K562 (cell line): ENCODE measurements around the gene GRIN1. TPM values are rescaled to one million over a fixed set of nuclear protein-coding genes. Genes with fewer than 3 reads are reported as not detected.

Source experiments
- ATAC-seq: fragments of 200-7000 bp; cut with Tn5 transposase; 3 replicates; pipeline ENCODE4 v1.9.1; 2020; ENCODE audit warnings: moderate library complexity
- BruUV-seq: library from RNA; stranded (reverse); fragments of 400-500 nt; replicated peaks from 2 replicates; lab custom pipeline; 2021; lab: Mats Ljungman, UMichigan
- CTCF ChIA-PET: fragments of 300-600 bp; formaldehyde crosslinking; extraction: SDS; loops from one replicate; lab custom pipeline; 2021; ENCODE audit warnings: low intra/inter-chr PET ratio; lab: Yijun Ruan, JAX
- POLR2A ChIA-PET: fragments of 300-600, 350-650 bp; sonication (Branson Sonifier 250); formaldehyde crosslinking; extraction: SDS; loops from one replicate; lab custom pipeline; 2021; ENCODE audit warnings: antibody characterized with exemption, inconsistent platforms; lab: Yijun Ruan, JAX
- DNase-seq, 4 experiments: peaks; one replicate each; pipeline versions ENCODE4 v3.0.0 to v3.0.0-alpha.2; 2011 to 2018; ENCODE audit warnings: low spot score in 3 of 4, mixed read lengths in 3 of 4; ENCODE audit errors: extremely low read depth in 1 of 4
- FAIRE-seq: peaks from 2 replicates; lab custom pipeline; 2011; peaks lifted over from hg19 to GRCh38; lab: Jason Lieb, UNC
- H2AFZ ChIP-seq: 2 replicates; pipeline ENCODE4 v1.6.0; 2011; ENCODE audit warnings: low read depth, low read length, control low read depth, inconsistent platforms
- H3K27ac ChIP-seq: fragments of 200-600 bp; 3 replicates; pipeline ENCODE4 v1.8.0; 2011; ENCODE audit warnings: low read depth, mild to moderate bottlenecking, control low read depth, inconsistent platforms, low read length, moderate library complexity, mixed read lengths; ENCODE audit errors: extremely low read depth
- H3K27me3 ChIP-seq, 2 experiments: fragments of 300-600 bp in 1 of 2; 2 replicates in 1 of 2; 3 replicates in 1 of 2; pipeline versions ENCODE4 v1.6.0 to v1.8.0; 2011; ENCODE audit warnings: inconsistent platforms in 2 of 2, low read length in 2 of 2, mild to moderate bottlenecking in 1 of 2, mixed read lengths in 1 of 2, moderate library complexity in 1 of 2; ENCODE audit not compliant: control insufficient read depth in 2 of 2, insufficient read depth in 2 of 2
- H3K36me3 ChIP-seq: fragments of 300-600 bp; 3 replicates; pipeline ENCODE4 v1.8.0; 2011; ENCODE audit warnings: mild to moderate bottlenecking, low read length, inconsistent platforms; ENCODE audit not compliant: control insufficient read depth, insufficient read depth
- H3K4me1 ChIP-seq, 2 experiments: fragments of 200-600 bp in 1 of 2; replicated peaks in 1 of 2; 2 replicates in 1 of 2; 3 replicates in 1 of 2; pipeline versions ENCODE4 v1.5.1 to v1.8.0; 2011; ENCODE audit warnings: inconsistent platforms in 2 of 2, low read length in 2 of 2, mild to moderate bottlenecking in 1 of 2, mixed read lengths in 1 of 2, moderate library complexity in 1 of 2; ENCODE audit not compliant: control insufficient read depth in 2 of 2, insufficient read depth in 2 of 2
- H3K4me2 ChIP-seq: 2 replicates; pipeline ENCODE4 v1.6.1; 2011; ENCODE audit warnings: low read length, control low read depth, inconsistent platforms, mixed read lengths; ENCODE audit not compliant: insufficient read depth
- H3K4me3 ChIP-seq: fragments of 200-600 bp; sonication (generic), shearing (Covaris generic); 2 replicates; pipeline ENCODE4 v1.5.1; 2016; ENCODE audit warnings: control low read depth, inconsistent platforms
- H3K79me2 ChIP-seq: fragments of 200-600 bp; 3 replicates; pipeline ENCODE4 v1.8.0; 2011; ENCODE audit warnings: low read length, inconsistent platforms; ENCODE audit not compliant: control insufficient read depth, insufficient read depth
- H3K9ac ChIP-seq, 2 experiments: 2 replicates each; pipeline versions ENCODE4 v1.6.0 to v1.6.1; 2011; ENCODE audit warnings: low read depth in 2 of 2, low read length in 2 of 2, control low read depth in 1 of 2, inconsistent platforms in 1 of 2, mild to moderate bottlenecking in 1 of 2, mixed read lengths in 1 of 2; ENCODE audit not compliant: insufficient read depth in 1 of 2
- H3K9me1 ChIP-seq: one replicate; pipeline ENCODE4 v1.6.0; 2011; ENCODE audit warnings: inconsistent platforms, mild to moderate bottlenecking, low read length, moderate library complexity; ENCODE audit not compliant: control insufficient read depth, insufficient read depth
- H3K9me3 ChIP-seq: replicated peaks from 2 replicates; pipeline ENCODE4 v1.5.1; 2011; ENCODE audit warnings: low read depth, low read length, inconsistent platforms; ENCODE audit not compliant: control insufficient read depth, insufficient read depth
- H4K20me1 ChIP-seq: replicated peaks from 2 replicates; pipeline ENCODE4 v1.6.1; 2011; ENCODE audit warnings: low read length, inconsistent platforms, mixed read lengths; ENCODE audit not compliant: control insufficient read depth, insufficient read depth
- DACH1 ChIP-seq: fragments of 450-650 bp; IDR thresholded peaks from 2 replicates; pipeline ENCODE4 v1.6.1; 2018; ENCODE audit not compliant: partially characterized antibody
- ESRRA ChIP-seq: fragments of 450-650 bp; IDR thresholded peaks from 2 replicates; pipeline ENCODE4 v1.6.1; 2014; ENCODE audit warnings: low read depth, mild to moderate bottlenecking, moderate library complexity, borderline replicate concordance
- ILF3 ChIP-seq: fragments of 450-650 bp; IDR thresholded peaks from 2 replicates; pipeline ENCODE4 v1.6.1; 2018; ENCODE audit warnings: antibody characterized with exemption, mild to moderate bottlenecking, moderate library complexity, borderline replicate concordance
- MCM5 ChIP-seq: fragments of 450-650 bp; IDR thresholded peaks from 2 replicates; pipeline ENCODE4 v1.6.1; 2016; ENCODE audit warnings: low read depth
- NONO ChIP-seq, 2 experiments: fragments of 200-400 bp in 1 of 2; fragments of 450-650 bp in 1 of 2; formaldehyde crosslinking in 1 of 2; IDR thresholded peaks; 2 replicates each; pipeline ENCODE4 v1.6.1; 2017; ENCODE audit warnings: low read depth in 2 of 2, mild to moderate bottlenecking in 2 of 2, moderate library complexity in 2 of 2, low read length in 1 of 2
- RBFOX2 ChIP-seq: fragments of 200-400 bp; formaldehyde crosslinking; IDR thresholded peaks from 2 replicates; pipeline ENCODE4 v1.6.1; 2017; ENCODE audit warnings: low read depth, mild to moderate bottlenecking, low read length, moderate library complexity
- RCOR1 ChIP-seq, 2 experiments: IDR thresholded peaks; 2 replicates each; pipeline ENCODE4 v1.6.1; 2012; ENCODE audit warnings: low read depth in 2 of 2, low read length in 2 of 2, borderline replicate concordance in 1 of 2, improper control_type of control experiment in 1 of 2
- USF2 ChIP-seq: sonication (generic); formaldehyde crosslinking; IDR thresholded peaks from 2 replicates; pipeline ENCODE4 v1.5.0; 2020; ENCODE audit warnings: missing genetic modification reagents
- ZNF639 ChIP-seq, 2 experiments: fragments of 200-800 bp in 1 of 2; sonication (Bioruptor generic) in 1 of 2; sonication (generic) in 1 of 2; formaldehyde crosslinking in 1 of 2; IDR thresholded peaks in 1 of 2; conservative IDR thresholded peaks in 1 of 2; 2 replicates each; pipeline versions ENCODE4 v1.5.0 to v1.6.1; 2016 to 2020; ENCODE audit warnings: missing compliant biosample characterization in 1 of 2, missing genetic modification characterization in 1 of 2, missing genetic modification reagents in 1 of 2
- WGBS: fragments of 100-300 bp; shearing (Covaris generic); methylation state at CpG from one replicate; pipeline ENCODE4 v1.1.6; 2016; ENCODE audit warnings: low coverage, mixed read lengths; ENCODE audit not compliant: insufficient coverage; ENCODE audit errors: missing lambda C conversion rate; 5-methylcytosine and 5-hydroxymethylcytosine counted together
- in situ Hi-C: fragments of 300-500 bp; cut with MboI; formaldehyde crosslinking; loops from 4 replicates; pipeline ENCODE4 v1.15.0; 2018; ENCODE audit warnings: inconsistent platforms, mixed read lengths
- intact Hi-C: fragments of 100-400 bp; cut with micrococcal nuclease; formaldehyde crosslinking; loops from 2 replicates; pipeline ENCODE4 v1.14.2; 2022
- polyA plus RNA-seq, 8 experiments: library from polyadenylated mRNA; depleted of rRNA in 4 of 8; stranded (reverse) in 5 of 8; unstranded in 3 of 8; fragments of >200 nt; fragmentation: Nextera tagmentation in 2 of 8; fragmentation: Illumina TruSeq in 1 of 8; extraction: Ambion mirVana in 2 of 8; extraction: Trizol in 1 of 8; gene quantifications; 2 replicates each; pipeline versions ENCODE4 v1.2.1 to v1.2.3, GENCODE V29; 2011 to 2014; ENCODE audit warnings: inconsistent platforms in 1 of 8, missing spikeins in 1 of 8
- total RNA-seq, 7 experiments: library from RNA; depleted of rRNA in 6 of 7; stranded (reverse); fragments of >200 nt in 6 of 7; fragmentation: Illumina TruSeq in 2 of 7; extraction: Trizol in 2 of 7; gene quantifications; 2 replicates each; pipeline versions ENCODE4 v1.2.1 to v1.2.3, GENCODE V29; 2011 to 2021; ENCODE audit warnings: low replicate concordance in 1 of 7

The GRIN1 gene
- total and polyA plus RNA-seq, 9 of the 15 experiments (the other 6 are each of a cell fraction or from before 2014, with no cell fraction given), result 0.03 to 0.35 (median 0.16) TPM; not detected in 6

- TF ChIP-seq RBFOX2, result peak; percentile 55; the same call in 1 of the 2 replicates
- no peak for TF ChIP-seq NONO (IDR thresholded peaks at IDR 0.05; ENCODE audit: low read depth in 2 of 2, low read length in 1 of 2)
- no peak for TF ChIP-seq ILF3
Observed at GRCh38 chr9:137112564-137113384, 26.2 kb upstream of the GRIN1 start (continued).

- Histone ChIP-seq H3K27me3 (no peaks in the 10 kb centered on the region), H3K9me1 (no peaks in the 10 kb centered on the region), H3K79me2 (peaks cover 27% of the 10 kb centered on the region), H2AFZ (no peak overlapping the region), H3K4me3 (peak overlapping the region; percentile 35; the same call in 1 of the 2 replicates), H3K9me3 (no peaks in the 10 kb centered on the region), H3K27ac (peak overlapping the region; percentile 46; the same call in 1 of the 3 replicates), H3K9ac (peak overlapping the region in 1 of 2 experiments; percentile 97; a peak in 3 of 4 replicates), H3K4me2 (peak overlapping the region; percentile 52), H3K4me1 (peaks cover 18 to 83% of the 10 kb centered on the region in 2 experiments), H4K20me1 (no peaks in the 10 kb centered on the region), H3K36me3 (peaks cover 50% of the 10 kb centered on the region; the same call in 2 of the 3 replicates)
- WGBS, result 70% methylated on average over 12 of the region's 66 CpGs
- DNase-seq (peak in 3 of 4 experiments; percentile 48 to 65 (median 62)), FAIRE-seq (no peak), ATAC-seq (0 out of 3 replicates have a peak, but pooled peaks have one; percentile 7)
- CTCF ChIA-PET, result no interaction called here
- in situ Hi-C loops, result no loop called here
- intact Hi-C loops, result no loop called here
- BruUV-seq, result TSS peak; percentile 65
- POLR2A ChIA-PET, result interaction anchor here (0.6 to 0.9 kb wide), 5 partner anchors 14 to 464 kb away, joined by 3 to 5 read pairs (median 3); no protein-coding TSS in a partner anchor
- no peak for TF ChIP-seq DACH1
- no peak for TF ChIP-seq ESRRA
- no peak for TF ChIP-seq USF2 (CRISPR knock-in tag)
- TF ChIP-seq RCOR1 (IDR thresholded peaks at IDR 0.05; ENCODE audit: borderline replicate concordance in 1 of 2, low read depth in 2 of 2, low read length in 2 of 2), result 0 out of 4 replicates have a peak, but pooled peaks of 1 of the 2 experiments have one; percentile 6
- no peak for TF ChIP-seq ZNF639 (CRISPR knock-in tag; conservative IDR thresholded peaks at IDR 0.05 in 1 of 2, IDR thresholded peaks at IDR 0.05 in 1 of 2)
- TF ChIP-seq MCM5, result no peak
Observed at GRCh38 chr9:137113385-137114159, 25.4 kb upstream of the GRIN1 start.
